Measurements from ENCODE around the gene AHSP. TPM values are rescaled to one million over a fixed set of nuclear protein-coding genes. Genes with fewer than 3 reads are reported as not detected.

Gene AHSP
- total and polyA plus RNA-seq, 10 of the 15 experiments (the other 5 are each of a cell fraction or from before 2014, with no cell fraction given), result not detected

GRCh38 chr16:31531096-31531495 is 3.4 kb downstream of the AHSP start:
- intact Hi-C loops (cut with micrococcal nuclease; ENCODE audit: unreplicated experiment), result no loop called here
- no peaks in the 10 kb centered on the region for H3K27me3 ChIP-seq (replicated peaks in 1 of 2; ENCODE audit: control insufficient read depth in 2 of 2, insufficient read depth in 2 of 2, low read length in 1 of 2)
- BruUV-seq (replicated peaks), result no TSS peak

More at GRCh38 chr16:31531096-31531495, 3.4 kb downstream of the AHSP start:
- no peak for ATAC-seq
- Histone ChIP-seq H3K4me1 (ENCODE audit: control insufficient read depth, insufficient read depth, low read length) (no peaks in the 10 kb centered on the region), H3K4me2 (ENCODE audit: control insufficient read depth, insufficient read depth) (no peak overlapping the region), H2AFZ (ENCODE audit: control insufficient read depth, low read depth, low read length) (no peak overlapping the region), H3K79me2 (ENCODE audit: control insufficient read depth, insufficient read depth, low read length) (no peaks in the 10 kb centered on the region), H3K36me3 (ENCODE audit: control insufficient read depth in 2 of 2, insufficient read depth in 2 of 2, low read length in 1 of 2) (no peaks in the 10 kb centered on the region), H4K20me1 (ENCODE audit: control insufficient read depth, insufficient read depth) (no peaks in the 10 kb centered on the region), H3K27ac (ENCODE audit: control insufficient read depth, insufficient read depth) (no peak overlapping the region), H3K9ac (ENCODE audit: control insufficient read depth, insufficient read depth, low read length) (no peak overlapping the region), H3K4me3 (no peak overlapping the region), H3K9me3 (replicated peaks; ENCODE audit: control insufficient read depth, insufficient read depth, low read length) (no peaks in the 10 kb centered on the region; the same call in 2 of the 3 replicates)
- ChIA-PET SMC1A (ENCODE audit: uncharacterized antibody, unreplicated experiment) (no interaction called here), POLR2A (no interaction called here), CTCF (no interaction called here), RAD21 (ENCODE audit: unreplicated experiment) (no interaction called here)
- no peak for DNase-seq (ENCODE audit: low read depth, low spot score)
- 0% methylated on average over 1 of the region's 1 CpG for WGBS (ENCODE audit: insufficient coverage, insufficient replicate concordance, low lambda C conversion rate, missing lambda C conversion rate)
- no peak for FAIRE-seq
- in situ Hi-C loops (cut with MboI), result no loop called here
- TF ChIP-seq ZBTB40 (IDR thresholded peaks at IDR 0.05; ENCODE audit: borderline replicate concordance), result no peak
- TF ChIP-seq KLF5 (IDR thresholded peaks at IDR 0.05; ENCODE audit: partially characterized antibody), result no peak
- no peak for TF ChIP-seq BMI1 (IDR thresholded peaks at IDR 0.05; ENCODE audit: borderline replicate concordance)

Measured in GM12878 (cell line).